ENCODE measurements around the gene BRSK1.

Gene BRSK1

DNA sequence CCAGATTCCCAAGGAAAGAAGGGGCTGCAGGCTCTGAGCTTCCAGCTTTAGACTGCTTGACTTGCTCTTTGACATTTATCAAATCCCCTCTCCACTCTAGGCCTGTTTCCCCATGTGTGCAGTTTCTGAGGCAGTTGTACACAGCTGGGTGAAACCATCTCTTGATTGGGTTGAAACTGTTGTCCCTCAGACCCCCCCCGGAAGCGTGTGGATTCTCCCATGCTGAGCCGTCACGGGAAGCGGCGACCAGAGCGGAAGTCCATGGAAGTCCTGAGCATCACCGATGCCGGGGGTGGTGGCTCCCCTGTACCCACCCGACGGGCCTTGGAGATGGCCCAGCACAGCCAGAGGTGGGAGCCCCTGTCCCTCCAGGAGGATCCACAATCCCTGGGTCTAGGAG is 19.7 kb downstream of the BRSK1 start:
- Mint-ChIP-seq H3K4me1 (ENCODE audit: low read depth) (peaks cover 2% of the 10 kb centered on the region), H3K4me3 (no peak overlapping the region), H3K27me3 (no peaks in the 10 kb centered on the region), H3K36me3 (no peaks in the 10 kb centered on the region), H3K27ac (no peak overlapping the region), H3K9me3 (ENCODE audit: low read depth) (no peaks in the 10 kb centered on the region)

DNA sequence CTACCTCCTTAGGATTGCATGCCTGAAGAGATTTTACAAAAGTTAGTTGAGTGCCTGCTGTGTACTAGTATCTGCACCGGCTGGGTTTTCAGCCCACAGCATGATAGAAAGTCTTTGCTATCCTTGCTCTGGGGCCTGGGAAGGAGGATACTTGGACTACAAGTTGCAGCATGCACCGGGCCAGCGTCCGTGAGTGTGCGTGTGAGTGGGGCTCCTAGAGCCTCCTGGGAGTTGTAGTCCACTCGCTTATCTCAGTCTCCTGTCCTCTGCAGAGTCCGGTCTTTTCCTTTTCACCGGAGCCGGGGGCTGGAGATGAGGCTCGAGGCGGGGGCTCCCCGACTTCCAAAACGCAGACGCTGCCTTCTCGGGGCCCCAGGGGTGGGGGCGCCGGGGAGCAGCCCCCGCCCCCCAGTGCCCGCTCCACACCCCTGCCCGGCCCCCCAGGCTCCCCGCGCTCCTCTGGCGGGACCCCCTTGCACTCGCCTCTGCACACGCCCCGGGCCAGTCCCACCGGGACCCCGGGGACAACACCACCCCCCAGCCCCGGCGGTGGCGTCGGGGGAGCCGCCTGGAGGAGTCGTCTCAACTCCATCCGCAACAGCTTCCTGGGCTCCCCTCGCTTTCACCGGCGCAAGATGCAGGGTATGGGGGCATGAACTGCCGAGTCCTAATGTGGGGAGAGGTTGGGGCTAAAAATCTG is 20.6 kb downstream of the BRSK1 start:
- no peak overlapping the region for H3K27ac Mint-ChIP-seq
- no peaks in the 10 kb centered on the region for H3K27me3 Mint-ChIP-seq
- no peaks in the 10 kb centered on the region for H3K9me3 Mint-ChIP-seq (ENCODE audit: low read depth)
- H3K4me3 Mint-ChIP-seq, result no peak overlapping the region
- peaks cover 2% of the 10 kb centered on the region for H3K4me1 Mint-ChIP-seq (ENCODE audit: low read depth)
- no peaks in the 10 kb centered on the region for H3K36me3 Mint-ChIP-seq

DNA sequence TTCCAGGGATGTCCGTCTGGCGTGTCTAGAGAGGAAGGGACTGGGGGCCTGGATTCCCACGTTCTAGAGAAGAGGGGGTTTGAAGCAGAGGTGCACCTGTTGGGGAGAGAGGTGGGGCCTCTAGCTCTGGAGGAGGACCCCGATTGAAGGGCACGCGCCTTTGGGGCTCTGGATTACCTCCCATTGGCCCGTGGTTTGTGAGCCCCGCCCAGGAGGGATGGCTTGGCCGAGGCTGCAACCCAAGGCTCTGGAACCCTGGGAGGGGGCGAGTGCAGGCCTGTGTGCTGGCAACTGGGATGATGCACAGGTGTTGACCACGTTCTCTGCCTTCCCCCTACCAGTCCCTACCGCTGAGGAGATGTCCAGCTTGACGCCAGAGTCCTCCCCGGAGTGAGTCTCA is 21.2 kb downstream of the BRSK1 start:
- no peak overlapping the region for H3K27ac Mint-ChIP-seq
- H3K4me3 Mint-ChIP-seq, result no peak overlapping the region
- no peaks in the 10 kb centered on the region for H3K27me3 Mint-ChIP-seq
- no peaks in the 10 kb centered on the region for H3K36me3 Mint-ChIP-seq
- H3K4me1 Mint-ChIP-seq (ENCODE audit: low read depth), result peaks cover 2% of the 10 kb centered on the region
- no peaks in the 10 kb centered on the region for H3K9me3 Mint-ChIP-seq (ENCODE audit: low read depth)

DNA sequence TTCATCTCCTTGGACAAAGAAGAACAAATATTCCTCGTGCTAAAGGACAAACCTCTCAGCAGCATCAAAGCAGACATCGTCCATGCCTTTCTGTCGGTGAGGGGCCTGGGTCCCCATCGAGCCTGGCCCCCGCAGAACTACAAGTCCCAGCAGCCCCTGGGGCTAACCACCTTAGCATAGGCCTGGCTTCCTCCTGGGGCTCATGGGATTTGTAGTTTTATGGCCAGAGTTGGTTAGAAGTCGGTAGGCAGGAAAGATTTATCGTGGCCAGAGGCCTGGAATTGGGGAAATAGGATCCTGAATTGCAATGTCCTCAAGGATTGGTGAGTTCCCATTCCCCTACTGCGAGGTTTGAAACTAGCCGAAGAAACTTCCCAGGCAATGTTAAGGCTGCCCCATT is 21.7 kb downstream of the BRSK1 start:
- no peak overlapping the region for H3K27ac Mint-ChIP-seq
- H3K9me3 Mint-ChIP-seq (ENCODE audit: low read depth), result no peaks in the 10 kb centered on the region
- H3K36me3 Mint-ChIP-seq, result no peaks in the 10 kb centered on the region
- peaks cover 2% of the 10 kb centered on the region for H3K4me1 Mint-ChIP-seq (ENCODE audit: low read depth)
- no peaks in the 10 kb centered on the region for H3K27me3 Mint-ChIP-seq
- H3K4me3 Mint-ChIP-seq, result no peak overlapping the region

DNA sequence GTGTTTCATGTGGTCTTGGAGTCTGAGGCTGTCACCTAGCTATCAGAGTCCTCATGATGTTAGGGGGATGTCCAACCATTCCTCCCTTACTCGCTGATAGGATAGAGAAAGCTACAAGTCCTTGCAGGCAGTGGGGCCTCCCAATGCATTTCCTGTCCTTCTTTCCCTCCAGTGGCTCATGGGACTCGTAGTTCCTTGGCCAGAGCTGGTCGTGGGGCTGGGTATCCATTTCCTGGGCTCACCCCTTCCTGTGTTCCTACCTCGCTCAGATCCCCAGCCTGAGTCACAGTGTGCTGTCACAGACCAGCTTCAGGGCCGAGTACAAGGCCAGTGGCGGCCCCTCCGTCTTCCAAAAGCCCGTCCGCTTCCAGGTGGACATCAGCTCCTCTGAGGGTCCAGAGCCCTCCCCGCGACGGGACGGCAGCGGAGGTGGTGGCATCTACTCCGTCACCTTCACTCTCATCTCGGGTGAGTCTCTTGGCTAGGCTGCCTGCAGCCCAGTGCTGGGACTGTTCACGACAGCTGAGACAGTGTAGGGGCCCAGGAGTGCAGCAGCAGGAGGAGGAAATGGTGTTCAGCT is 22.3 kb downstream of the BRSK1 start:
- H3K27ac Mint-ChIP-seq, result no peak overlapping the region

DNA sequence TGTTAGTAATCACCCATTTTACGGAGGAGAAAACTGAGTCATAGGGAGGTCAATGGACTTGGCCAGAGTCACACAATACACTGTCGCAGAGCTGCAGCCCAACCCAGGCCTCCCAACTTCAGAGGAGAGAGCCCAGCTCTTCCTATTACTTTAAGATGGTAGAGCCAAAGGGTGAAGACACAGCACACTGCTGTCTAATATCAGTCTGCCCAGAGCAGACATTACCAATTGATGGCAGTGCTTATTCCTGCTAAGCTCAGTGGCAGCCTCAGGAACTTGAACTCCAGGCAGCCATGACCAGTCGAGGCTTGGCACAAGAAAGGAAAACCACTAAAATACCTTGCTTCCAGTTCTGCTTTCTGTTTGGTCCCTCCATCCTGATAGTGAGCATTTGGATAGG is 22.9 kb downstream of the BRSK1 start:
- no peaks in the 10 kb centered on the region for H3K27me3 Mint-ChIP-seq

More for the DNA sequence above, 22.3 kb downstream of the BRSK1 start:
- H3K9me3 Mint-ChIP-seq (ENCODE audit: low read depth), result no peaks in the 10 kb centered on the region
- H3K4me3 Mint-ChIP-seq, result no peak overlapping the region
- no peaks in the 10 kb centered on the region for H3K36me3 Mint-ChIP-seq
- H3K4me1 Mint-ChIP-seq (ENCODE audit: low read depth), result peaks cover 2% of the 10 kb centered on the region
- no peaks in the 10 kb centered on the region for H3K27me3 Mint-ChIP-seq

DNA sequence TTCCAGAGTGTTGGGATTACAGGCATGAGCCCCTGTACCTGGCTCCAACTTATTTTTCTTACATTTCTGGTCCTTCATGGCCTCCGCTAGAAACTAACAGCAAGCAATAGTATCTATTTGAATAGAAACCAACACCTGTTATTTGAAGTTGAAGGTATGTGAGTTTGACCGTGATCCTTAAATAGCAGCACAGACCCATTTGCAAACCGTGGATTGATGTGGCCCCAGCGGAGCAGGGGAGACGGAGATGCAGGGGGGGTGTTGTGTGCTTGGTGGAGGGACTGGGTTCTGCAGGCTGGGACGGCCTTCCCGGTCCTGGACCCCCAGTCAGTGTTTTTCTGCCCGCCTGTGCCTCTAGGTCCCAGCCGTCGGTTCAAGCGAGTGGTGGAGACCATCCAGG is 24.5 kb downstream of the BRSK1 start:
- H3K36me3 Mint-ChIP-seq, result no peaks in the 10 kb centered on the region
- H3K4me3 Mint-ChIP-seq, result no peak overlapping the region
- no peaks in the 10 kb centered on the region for H3K27me3 Mint-ChIP-seq
- H3K27ac Mint-ChIP-seq, result no peak overlapping the region
- H3K4me1 Mint-ChIP-seq (ENCODE audit: low read depth), result no peaks in the 10 kb centered on the region
- no peaks in the 10 kb centered on the region for H3K9me3 Mint-ChIP-seq (ENCODE audit: low read depth)

More for the DNA sequence above, 22.9 kb downstream of the BRSK1 start:
- H3K4me3 Mint-ChIP-seq, result no peak overlapping the region
- peaks cover 2% of the 10 kb centered on the region for H3K4me1 Mint-ChIP-seq (ENCODE audit: low read depth)
- H3K9me3 Mint-ChIP-seq (ENCODE audit: low read depth), result no peaks in the 10 kb centered on the region
- H3K36me3 Mint-ChIP-seq, result no peaks in the 10 kb centered on the region
- H3K27ac Mint-ChIP-seq, result no peak overlapping the region

DNA sequence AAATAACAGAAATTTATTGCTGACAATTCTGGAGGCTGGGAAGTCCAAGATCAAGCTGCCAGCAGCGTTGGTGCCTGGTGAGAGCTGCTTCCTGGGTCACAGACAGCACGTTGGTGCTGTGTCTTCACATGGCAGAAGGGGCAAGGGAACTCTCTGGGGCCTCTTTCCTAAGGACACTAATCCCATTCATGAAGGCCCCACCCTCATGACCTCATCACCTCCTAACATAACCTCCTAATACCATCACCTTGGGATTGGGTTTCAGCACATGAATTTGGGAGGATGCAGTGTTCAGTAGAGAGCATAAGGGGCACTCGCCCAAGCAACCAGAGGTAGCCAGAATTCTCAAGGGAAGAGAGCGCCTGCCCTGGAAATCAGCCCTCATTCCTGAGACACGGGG is 25.7 kb downstream of the BRSK1 start:
- H3K27me3 Mint-ChIP-seq, result no peaks in the 10 kb centered on the region
- no peaks in the 10 kb centered on the region for H3K36me3 Mint-ChIP-seq
- no peaks in the 10 kb centered on the region for H3K4me1 Mint-ChIP-seq (ENCODE audit: low read depth)
- no peak overlapping the region for H3K4me3 Mint-ChIP-seq
- H3K27ac Mint-ChIP-seq, result no peak overlapping the region
- no peaks in the 10 kb centered on the region for H3K9me3 Mint-ChIP-seq (ENCODE audit: low read depth)

DNA sequence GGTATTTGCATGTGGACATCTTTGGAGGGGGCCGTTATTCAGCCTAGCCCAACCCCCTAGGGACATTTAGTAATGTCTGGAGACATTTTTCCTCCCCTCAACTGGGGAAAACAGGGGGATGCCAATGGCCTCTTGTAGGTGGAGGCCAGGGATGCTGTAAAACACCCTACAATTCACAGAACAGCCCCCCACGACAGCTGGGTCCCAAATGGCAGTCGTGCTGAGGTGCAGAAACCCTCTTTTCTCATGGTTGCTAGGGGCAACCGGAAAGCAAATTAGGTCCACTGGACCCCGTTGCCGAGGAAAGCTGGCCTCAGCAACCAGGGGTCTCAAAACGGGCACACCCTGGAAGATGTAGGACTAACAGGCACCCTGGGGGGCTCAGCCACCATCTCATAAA is 26.7 kb downstream of the BRSK1 start:
- Mint-ChIP-seq H3K27ac (no peak overlapping the region), H3K27me3 (no peaks in the 10 kb centered on the region), H3K9me3 (ENCODE audit: low read depth) (no peaks in the 10 kb centered on the region), H3K4me1 (ENCODE audit: low read depth) (no peaks in the 10 kb centered on the region), H3K4me3 (no peak overlapping the region), H3K36me3 (no peaks in the 10 kb centered on the region)

DNA sequence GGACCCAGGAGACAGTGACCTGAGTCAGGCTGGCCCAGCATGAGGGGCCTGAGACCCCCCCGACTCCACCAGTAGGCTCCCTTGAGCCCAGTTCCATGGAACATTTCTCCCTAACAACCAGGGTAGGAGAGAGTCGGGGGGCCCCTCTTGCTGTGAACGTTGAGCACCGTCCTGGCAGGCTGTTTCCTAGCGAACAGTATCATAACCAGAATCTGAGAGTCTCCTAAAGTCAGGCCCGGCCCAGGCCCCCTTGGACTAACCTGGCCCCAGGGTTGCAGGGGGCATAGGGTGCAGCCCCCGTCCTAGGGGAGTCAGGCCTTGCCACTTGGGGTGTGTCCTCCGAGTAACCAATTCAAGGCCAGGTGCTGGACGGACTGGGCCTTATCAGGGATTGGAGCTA is 27.6 kb downstream of the BRSK1 start:
- Mint-ChIP-seq H3K36me3 (no peaks in the 10 kb centered on the region), H3K4me1 (ENCODE audit: low read depth) (no peaks in the 10 kb centered on the region), H3K4me3 (no peak overlapping the region), H3K27ac (no peak overlapping the region), H3K9me3 (ENCODE audit: low read depth) (no peaks in the 10 kb centered on the region), H3K27me3 (no peaks in the 10 kb centered on the region)

DNA sequence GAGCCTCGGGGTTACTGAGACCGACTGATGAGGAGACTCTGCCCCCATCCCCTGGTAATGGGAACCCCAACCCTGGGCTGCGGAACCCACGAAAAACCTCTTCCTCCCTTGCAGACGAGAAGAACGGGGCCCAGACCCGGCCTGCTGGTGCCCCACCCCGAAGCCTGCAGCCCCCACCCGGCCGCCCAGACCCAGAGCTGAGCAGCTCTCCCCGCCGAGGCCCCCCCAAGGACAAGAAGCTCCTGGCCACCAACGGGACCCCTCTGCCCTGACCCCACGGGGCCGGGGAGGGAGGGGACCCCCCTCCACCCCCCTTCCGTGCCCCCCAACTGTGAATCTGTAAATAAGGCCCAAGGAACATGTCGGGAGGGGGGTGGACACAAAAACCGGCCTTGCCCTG is 28.0 kb downstream of the BRSK1 start:
- H3K4me3 Mint-ChIP-seq, result no peak overlapping the region
- H3K27ac Mint-ChIP-seq, result no peak overlapping the region
- H3K27me3 Mint-ChIP-seq, result no peaks in the 10 kb centered on the region
- no peaks in the 10 kb centered on the region for H3K4me1 Mint-ChIP-seq (ENCODE audit: low read depth)
- H3K9me3 Mint-ChIP-seq (ENCODE audit: low read depth), result no peaks in the 10 kb centered on the region
- no peaks in the 10 kb centered on the region for H3K36me3 Mint-ChIP-seq

DNA sequence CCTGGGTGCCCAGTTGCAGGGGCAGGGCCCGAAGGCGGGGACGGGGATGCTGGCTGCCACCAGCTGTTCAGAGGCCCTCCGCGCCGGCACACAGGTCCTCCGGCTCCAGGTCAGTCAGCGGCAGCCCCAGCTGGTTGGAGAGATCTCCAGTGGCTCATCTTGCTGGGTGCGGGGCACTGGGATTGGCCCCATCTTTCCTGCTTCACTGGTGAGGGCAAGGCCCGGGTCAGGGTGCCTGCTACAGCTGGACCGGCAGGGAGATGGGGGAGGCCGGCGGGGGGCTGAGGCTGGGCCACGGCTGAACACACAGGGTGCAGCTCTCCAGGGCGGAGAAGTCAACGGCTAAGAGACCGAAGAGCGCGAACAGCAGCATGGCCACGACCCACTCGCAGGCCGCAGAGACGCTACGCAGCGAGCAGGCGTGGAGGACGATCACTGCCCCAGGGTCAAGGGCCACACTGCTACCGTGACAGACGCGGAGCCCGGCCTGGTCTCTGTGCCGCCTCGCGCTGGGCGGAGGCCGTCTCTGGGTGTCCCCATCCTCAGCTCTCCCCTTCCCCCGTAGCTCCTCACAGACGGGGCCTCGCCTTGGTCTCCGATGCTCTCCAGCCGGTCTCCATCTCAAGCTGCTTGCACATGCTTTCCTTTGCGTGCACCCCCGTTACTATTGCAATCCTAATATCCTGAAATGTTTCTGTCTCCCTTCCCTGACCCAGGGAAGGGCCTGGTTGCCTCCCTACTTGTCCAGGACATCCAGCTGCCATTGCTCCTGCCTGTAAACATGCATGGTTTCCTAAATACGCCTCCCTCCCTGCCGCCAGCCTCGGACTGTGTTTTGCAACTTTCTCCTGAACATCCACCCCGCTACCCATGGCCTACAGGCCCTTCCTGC is 29.1 kb downstream of the BRSK1 start:
- H3K27ac Mint-ChIP-seq, result no peak overlapping the region
- H3K36me3 Mint-ChIP-seq, result no peaks in the 10 kb centered on the region
- no peaks in the 10 kb centered on the region for H3K4me1 Mint-ChIP-seq (ENCODE audit: low read depth)

DNA sequence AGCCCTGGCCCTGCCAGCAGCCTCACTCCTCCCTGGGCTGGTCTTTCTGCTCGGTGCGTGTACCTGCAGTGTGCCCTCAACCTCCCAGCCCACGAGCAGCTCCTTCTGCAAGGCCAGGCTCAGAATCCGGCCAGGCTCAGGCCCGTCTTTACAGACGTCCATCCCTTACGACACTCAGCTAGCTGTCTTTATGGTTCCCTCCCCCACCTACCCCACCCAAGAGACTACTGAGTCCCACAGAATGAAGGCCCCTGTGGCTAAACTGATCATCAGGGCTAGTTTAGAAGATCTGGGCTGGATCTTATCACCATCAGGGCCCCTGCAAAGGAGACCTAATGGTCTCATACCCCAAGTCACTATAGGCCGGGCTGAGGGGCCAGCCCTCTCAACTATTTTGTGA is 30.6 kb downstream of the BRSK1 start:
- Mint-ChIP-seq H3K4me1 (ENCODE audit: low read depth) (no peaks in the 10 kb centered on the region), H3K4me3 (no peak overlapping the region), H3K36me3 (no peaks in the 10 kb centered on the region), H3K27ac (no peak overlapping the region), H3K27me3 (no peaks in the 10 kb centered on the region), H3K9me3 (ENCODE audit: low read depth) (no peaks in the 10 kb centered on the region)

More for the DNA sequence above, 29.1 kb downstream of the BRSK1 start:
- Mint-ChIP-seq H3K9me3 (ENCODE audit: low read depth) (no peaks in the 10 kb centered on the region), H3K27me3 (no peaks in the 10 kb centered on the region), H3K4me3 (no peak overlapping the region)

DNA sequence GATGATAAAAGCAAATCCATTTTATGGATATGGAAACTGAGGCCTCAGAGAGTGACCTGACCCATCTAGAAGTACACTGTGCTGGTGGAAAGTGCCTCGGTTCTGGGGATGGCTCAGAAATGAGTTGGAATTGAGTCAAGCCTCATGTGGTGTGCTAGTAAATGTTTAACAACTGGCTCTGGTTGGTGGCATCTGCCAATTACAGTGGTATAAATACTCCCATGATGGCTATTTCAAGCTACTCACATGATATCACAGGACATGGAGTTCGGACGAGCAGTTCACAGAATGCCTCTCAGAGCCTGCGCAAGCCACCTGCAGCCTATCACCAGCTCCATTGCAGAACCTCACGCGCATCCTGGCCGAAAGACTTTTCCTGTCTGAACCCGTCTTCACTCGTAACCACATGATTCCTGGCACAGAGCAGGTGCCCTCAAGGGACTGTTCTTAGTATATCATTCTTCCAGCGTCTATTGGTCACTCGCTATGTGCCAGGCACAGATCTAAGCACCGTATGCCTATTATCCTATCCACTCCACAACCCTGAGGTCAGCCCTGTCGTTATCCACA is 32.2 kb downstream of the BRSK1 start:
- no peaks in the 10 kb centered on the region for H3K4me1 Mint-ChIP-seq (ENCODE audit: low read depth)
- H3K27me3 Mint-ChIP-seq, result no peaks in the 10 kb centered on the region
- no peaks in the 10 kb centered on the region for H3K36me3 Mint-ChIP-seq
- H3K9me3 Mint-ChIP-seq (ENCODE audit: low read depth), result no peaks in the 10 kb centered on the region
- no peak overlapping the region for H3K27ac Mint-ChIP-seq
- H3K4me3 Mint-ChIP-seq, result no peak overlapping the region

DNA sequence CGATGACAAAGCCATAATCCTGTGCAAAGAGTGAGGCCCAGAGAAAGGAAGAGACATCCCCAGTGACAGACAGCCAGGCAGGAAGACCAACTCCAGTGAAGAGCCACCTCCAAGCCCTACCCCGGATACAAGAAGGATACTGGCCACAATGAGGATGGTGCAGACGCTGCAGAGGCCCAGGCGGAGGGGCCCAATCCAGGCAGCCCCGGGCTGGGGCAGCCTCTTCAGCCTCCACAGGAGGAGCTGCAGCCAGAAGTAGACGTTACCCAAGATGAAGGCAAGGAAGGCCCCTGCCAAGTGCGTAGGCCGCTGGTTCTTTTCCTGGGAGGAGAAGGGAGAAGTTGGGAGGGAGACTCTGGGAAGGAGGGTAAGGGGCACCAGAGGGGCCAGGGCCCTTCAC is 32.8 kb downstream of the BRSK1 start:
- H3K4me3 Mint-ChIP-seq, result no peak overlapping the region
- no peaks in the 10 kb centered on the region for H3K4me1 Mint-ChIP-seq (ENCODE audit: low read depth)
- no peaks in the 10 kb centered on the region for H3K27me3 Mint-ChIP-seq
- H3K27ac Mint-ChIP-seq, result no peak overlapping the region
- H3K9me3 Mint-ChIP-seq (ENCODE audit: low read depth), result no peaks in the 10 kb centered on the region
- no peaks in the 10 kb centered on the region for H3K36me3 Mint-ChIP-seq

Measured in activated naive CD8-positive, alpha-beta T cell (primary cell).